WTC11 (cell line): ENCODE measurements around the gene SLC2A6.

Experiments used
- E2F4 ChIP-seq: sonication (generic); formaldehyde crosslinking; IDR thresholded peaks from 2 replicates; pipeline ENCODE4 v1.8.1; 2022; ENCODE audit warnings: low read depth, mild to moderate bottlenecking, moderate library complexity, missing genetic modification reagents, borderline replicate concordance
- ZNF425 ChIP-seq: fragments of 250-450 bp; sonication (Bioruptor Pico); conservative IDR thresholded peaks from 2 replicates; pipeline ENCODE4 v1.9.0; 2021; ENCODE audit warnings: mild to moderate bottlenecking

- TF ChIP-seq ZNF425 (CRISPR knock-in tag) (no peak), E2F4 (CRISPR knock-in tag) (no peak)
Measured at GRCh38 chr9:133463864-133464615, 14.9 kb downstream of the SLC2A6 start.
